Suprapubic skin (tissue), 4 donors: ENCODE data around the gene HSPA1L. TPM values are rescaled to one million over a fixed set of nuclear protein-coding genes. Genes with fewer than 3 reads are reported as not detected.
A peak's percentile ranks its signal among the peaks of the same experiment; 100 is the strongest.

Source experiments
- DNase-seq, 2 donors: peaks; one replicate each; pipeline ENCODE4 v3.0.0-alpha.2; 2019; ENCODE audit warnings: low spot score in 2 of 2
- H3K27ac ChIP-seq: fragments of 200-600 bp; sonication (generic); one replicate; pipeline ENCODE4 v1.5.1; 2019
- H3K27me3 ChIP-seq: fragments of 200-600 bp; sonication (generic); one replicate; pipeline ENCODE4 v1.5.1; 2019
- H3K36me3 ChIP-seq: fragments of 200-600 bp; sonication (generic); one replicate; pipeline ENCODE4 v1.5.1; 2019
- H3K4me1 ChIP-seq: fragments of 200-600 bp; sonication (generic); one replicate; pipeline ENCODE4 v1.5.1; 2019
- H3K4me3 ChIP-seq: fragments of 200-600 bp; sonication (generic); one replicate; pipeline ENCODE4 v1.5.1; 2019; ENCODE audit warnings: mild to moderate bottlenecking
- H3K9me3 ChIP-seq: fragments of 200-600 bp; sonication (generic); one replicate; pipeline ENCODE4 v1.5.1; 2019
- EP300 ChIP-seq: sonication (generic); formaldehyde crosslinking; IDR thresholded peaks from one replicate; pipeline ENCODE4 v1.6.1; 2017; ENCODE audit warnings: antibody characterized with exemption
- POLR2A ChIP-seq, 2 donors: fragments of 450-650 bp; IDR thresholded peaks; one replicate each; pipeline ENCODE4 v1.6.1; 2017; ENCODE audit warnings: antibody characterized with exemption in 2 of 2, mild to moderate bottlenecking in 2 of 2, moderate library complexity in 2 of 2
- POLR2AphosphoS5 ChIP-seq, 3 donors: sonication (generic); formaldehyde crosslinking; IDR thresholded peaks; one replicate each; pipeline ENCODE4 v1.6.1; 2017; ENCODE audit warnings: antibody characterized with exemption in 3 of 3
- WGBS: methylation state at CpG from one replicate; pipeline ENCODE4 v1.1.5; 2018; 5-methylcytosine and 5-hydroxymethylcytosine counted together
- total RNA-seq, 4 donors: library from RNA; depleted of rRNA; stranded (reverse); fragments of >200 nt; gene quantifications; one replicate each; pipeline ENCODE4 v1.1.0, GENCODE V29; 2016
- TF ChIP-seq, protein P1 (sequence below), 2 donors: fragments of 200-600 bp in 1 of 2; fragments of 450-650 bp in 1 of 2; sonication (generic) in 1 of 2; IDR thresholded peaks; one replicate each; pipeline ENCODE4 v1.5.1; 2016 to 2019; ENCODE audit warnings: antibody characterized with exemption in 2 of 2, mild to moderate bottlenecking in 1 of 2, moderate library complexity in 1 of 2

The HSPA1L gene
- total RNA-seq, 4 donors from 2014 or later: 0.83 to 3.1 (median 1.8) TPM

DNA sequence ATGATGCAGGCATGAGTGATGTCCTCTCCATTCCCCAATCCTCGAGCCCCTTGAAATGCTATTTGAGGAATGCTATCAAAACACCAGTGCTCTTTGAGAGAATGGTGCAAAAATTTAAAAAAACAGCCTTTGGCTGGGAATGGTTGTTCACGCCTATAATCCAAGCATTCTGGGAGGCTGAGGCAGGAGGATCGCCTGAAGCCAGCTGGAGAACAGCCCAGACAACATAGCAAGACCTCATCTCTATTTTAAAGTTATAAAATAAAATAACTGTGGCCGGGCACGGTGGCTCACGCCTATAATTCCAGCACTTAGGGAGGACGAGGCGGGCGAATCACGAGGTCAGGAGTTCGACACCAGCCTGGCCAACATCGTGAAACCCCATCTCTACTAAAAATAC is 15.3 kb downstream of the HSPA1L start:
- no peak overlapping the region for H3K4me3 ChIP-seq
- peaks cover 21% of the 10 kb centered on the region for H3K4me1 ChIP-seq
- no peaks in the 10 kb centered on the region for H3K27me3 ChIP-seq
- H3K9me3 ChIP-seq: no peaks in the 10 kb centered on the region
- no peak overlapping the region for H3K27ac ChIP-seq
- peaks cover 5% of the 10 kb centered on the region for H3K36me3 ChIP-seq
- TF ChIP-seq POLR2AphosphoS5 (IDR thresholded peaks at IDR 0.05): no peak
- TF ChIP-seq, protein P1, sequence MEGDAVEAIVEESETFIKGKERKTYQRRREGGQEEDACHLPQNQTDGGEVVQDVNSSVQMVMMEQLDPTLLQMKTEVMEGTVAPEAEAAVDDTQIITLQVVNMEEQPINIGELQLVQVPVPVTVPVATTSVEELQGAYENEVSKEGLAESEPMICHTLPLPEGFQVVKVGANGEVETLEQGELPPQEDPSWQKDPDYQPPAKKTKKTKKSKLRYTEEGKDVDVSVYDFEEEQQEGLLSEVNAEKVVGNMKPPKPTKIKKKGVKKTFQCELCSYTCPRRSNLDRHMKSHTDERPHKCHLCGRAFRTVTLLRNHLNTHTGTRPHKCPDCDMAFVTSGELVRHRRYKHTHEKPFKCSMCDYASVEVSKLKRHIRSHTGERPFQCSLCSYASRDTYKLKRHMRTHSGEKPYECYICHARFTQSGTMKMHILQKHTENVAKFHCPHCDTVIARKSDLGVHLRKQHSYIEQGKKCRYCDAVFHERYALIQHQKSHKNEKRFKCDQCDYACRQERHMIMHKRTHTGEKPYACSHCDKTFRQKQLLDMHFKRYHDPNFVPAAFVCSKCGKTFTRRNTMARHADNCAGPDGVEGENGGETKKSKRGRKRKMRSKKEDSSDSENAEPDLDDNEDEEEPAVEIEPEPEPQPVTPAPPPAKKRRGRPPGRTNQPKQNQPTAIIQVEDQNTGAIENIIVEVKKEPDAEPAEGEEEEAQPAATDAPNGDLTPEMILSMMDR (IDR thresholded peaks at IDR 0.05): no peak
- no peak for TF ChIP-seq POLR2A (IDR thresholded peaks at IDR 0.05)
- TF ChIP-seq EP300: no peak
- DNase-seq: no peak
- 78% methylated on average over 12 of the region's 12 CpGs for WGBS

DNA sequence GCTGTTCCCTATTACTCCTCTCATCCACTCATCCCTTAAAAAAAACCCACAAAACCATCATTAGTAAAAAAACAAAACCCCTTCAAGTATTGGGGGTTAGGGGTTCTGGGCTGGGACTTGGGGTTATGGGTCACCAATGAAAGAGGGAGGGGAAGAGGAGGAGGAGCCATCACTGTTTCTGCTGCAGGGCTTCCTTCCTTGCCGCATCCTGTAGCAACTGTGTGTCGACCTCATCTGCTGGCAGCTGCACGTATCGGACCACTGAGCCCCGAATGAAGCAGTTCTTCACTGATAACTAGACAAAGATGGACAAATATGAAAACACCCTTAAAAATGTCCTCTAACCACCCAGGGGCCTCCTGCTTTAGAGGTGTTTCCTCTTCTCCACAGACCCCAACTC is 17.5 kb downstream of the HSPA1L start:
- no peaks in the 10 kb centered on the region for H3K27me3 ChIP-seq
- 46% methylated on average over 5 of the region's 5 CpGs for WGBS
- TF ChIP-seq, protein P1 (IDR thresholded peaks at IDR 0.05): no peak
- no peak for TF ChIP-seq POLR2A (IDR thresholded peaks at IDR 0.05)
- no peak for TF ChIP-seq POLR2AphosphoS5 (IDR thresholded peaks at IDR 0.05)
- TF ChIP-seq EP300: no peak
- H3K36me3 ChIP-seq: peaks cover 5% of the 10 kb centered on the region
- H3K27ac ChIP-seq: no peak overlapping the region
- peaks cover 36% of the 10 kb centered on the region for H3K4me1 ChIP-seq
- no peaks in the 10 kb centered on the region for H3K9me3 ChIP-seq
- no peak for DNase-seq
- H3K4me3 ChIP-seq: no peak overlapping the region

DNA sequence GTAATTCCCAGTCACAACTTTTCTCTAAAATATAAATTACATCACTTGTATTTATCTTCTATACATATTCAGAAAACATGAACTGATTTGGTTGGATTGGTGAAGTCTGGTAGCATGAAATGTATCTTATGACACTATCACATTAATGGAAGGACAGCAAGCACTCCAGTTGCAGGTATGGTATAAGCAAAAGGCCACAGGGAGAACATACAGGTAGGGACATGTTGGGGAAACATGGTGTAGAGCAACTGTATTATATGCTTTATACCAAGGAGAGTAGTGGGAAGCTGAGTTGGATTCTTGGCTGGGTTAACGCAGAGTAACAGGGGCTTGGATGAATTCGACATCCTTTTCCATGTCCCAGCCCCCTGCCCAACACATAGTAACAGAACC is 18.1 kb downstream of the HSPA1L start:
- WGBS: 64% methylated on average over 2 of the region's 2 CpGs
- Histone ChIP-seq H3K4me1 (peaks cover 36% of the 10 kb centered on the region), H3K27ac (no peak overlapping the region)

DNA sequence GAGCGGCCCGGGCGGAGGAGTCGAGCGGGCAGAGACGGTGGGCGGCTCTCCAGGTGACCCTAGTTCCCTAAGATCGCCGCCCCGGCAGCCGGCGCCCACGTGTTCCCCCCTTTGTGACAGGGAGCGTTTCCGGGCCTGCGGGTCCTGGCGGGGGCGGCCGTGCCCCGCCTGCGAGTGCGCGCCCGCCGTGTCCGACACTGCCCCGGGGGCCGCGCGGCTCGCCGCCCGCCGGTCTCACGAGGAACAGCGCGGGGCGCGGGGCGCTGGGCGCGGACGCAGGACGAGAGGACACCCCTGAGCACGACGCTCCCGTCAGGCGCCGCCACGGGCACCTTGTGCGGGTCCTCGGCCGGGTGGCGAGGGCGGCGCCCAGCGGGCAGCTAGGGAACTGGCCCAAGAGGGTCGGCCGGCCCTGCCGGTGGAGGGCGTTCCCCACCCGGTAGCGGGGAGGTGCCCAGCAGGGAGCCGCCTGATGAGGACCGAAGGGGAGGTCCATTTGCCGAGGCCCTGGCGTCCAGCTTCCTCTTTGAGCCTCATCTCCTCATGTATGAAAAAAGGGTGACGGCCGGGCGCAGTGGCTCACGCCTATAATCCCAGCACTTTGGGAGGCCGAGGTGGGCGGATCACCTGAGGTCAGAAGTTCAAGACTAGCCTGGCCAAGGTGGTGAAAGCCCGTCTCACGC is 19.3 kb downstream of the HSPA1L start, which contains the start of gene VARS1:
TSS of gene VARS1 (minus strand) at position 137 of the 683 bp plus-strand sequence. CDS start 535 bp downstream, outside the sequence.
- Histone ChIP-seq H3K4me3 (peak within 1 kb of the TSS; percentile 70), H3K27ac (peak within 1 kb of the TSS; percentile 97), H3K9me3 (no peaks in the 10 kb centered on the region), H3K4me1 (peaks cover 43% of the 10 kb centered on the region), H3K36me3 (peaks cover 21% of the 10 kb centered on the region), H3K27me3 (no peaks in the 10 kb centered on the region)
- 0% methylated on average over 24 of the region's 75 CpGs for WGBS
- peak; percentile 95 to 97 for DNase-seq
- TF ChIP-seq POLR2A (IDR thresholded peaks at IDR 0.05) (peak in 1 of 2 donors; percentile 23), EP300 (no peak), POLR2AphosphoS5 (IDR thresholded peaks at IDR 0.05) (peak in 1 of 3 donors; percentile 17)
- TF ChIP-seq, protein P1 (IDR thresholded peaks at IDR 0.05): peak; percentile 72 to 91

More for the DNA sequence above, 18.1 kb downstream of the HSPA1L start:
- no peak for DNase-seq
- Histone ChIP-seq H3K9me3 (no peaks in the 10 kb centered on the region), H3K27me3 (no peaks in the 10 kb centered on the region), H3K36me3 (peaks cover 9% of the 10 kb centered on the region), H3K4me3 (no peak overlapping the region)
- TF ChIP-seq EP300: no peak
- TF ChIP-seq POLR2AphosphoS5 (IDR thresholded peaks at IDR 0.05): no peak

DNA sequence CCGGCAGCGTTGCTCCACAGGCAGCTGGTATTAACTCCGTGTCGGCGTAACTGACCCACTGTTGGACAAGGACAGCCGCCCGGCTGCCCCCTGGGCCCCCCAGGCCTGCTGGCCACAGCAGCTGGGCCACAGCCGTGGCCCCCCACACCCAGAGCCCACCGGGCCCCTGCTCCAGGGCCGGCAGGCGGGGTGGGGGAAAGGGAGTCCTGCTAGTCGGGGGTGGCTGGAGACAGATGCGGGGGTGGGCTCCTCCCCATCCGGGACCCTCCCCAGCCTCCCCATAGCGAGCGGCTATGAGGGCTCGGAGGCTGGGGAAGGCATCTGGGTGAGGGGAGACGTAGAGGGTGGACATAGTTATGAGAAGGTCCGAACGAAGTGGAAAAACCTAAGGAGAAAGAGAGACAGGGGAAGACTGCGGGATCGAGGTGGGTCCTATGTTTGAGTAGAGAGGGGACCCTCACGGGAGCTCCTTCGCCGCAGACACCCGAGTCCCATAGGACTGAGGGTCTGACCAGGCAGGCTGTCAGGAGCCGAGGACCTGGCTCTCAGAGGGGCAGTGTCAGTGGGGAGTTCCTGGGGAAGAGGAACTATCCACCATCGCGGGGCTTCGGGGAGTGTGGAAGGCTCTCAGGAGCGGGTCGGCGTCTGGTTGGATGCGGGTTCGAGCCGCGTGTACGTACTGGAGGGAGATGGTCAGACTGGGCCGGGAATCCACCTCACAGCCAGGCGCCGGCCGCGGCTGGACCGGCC is 20.0 kb downstream of the HSPA1L start:
- Histone ChIP-seq H3K9me3 (no peaks in the 10 kb centered on the region), H3K27me3 (no peaks in the 10 kb centered on the region), H3K36me3 (peaks cover 24% of the 10 kb centered on the region), H3K27ac (peak overlapping the region; percentile 97), H3K4me3 (peak overlapping the region; percentile 70), H3K4me1 (peaks cover 43% of the 10 kb centered on the region)
- WGBS: under 1% methylated on average over 36 of the region's 44 CpGs
- TF ChIP-seq, protein P1 (IDR thresholded peaks at IDR 0.05): no peak
- TF ChIP-seq POLR2AphosphoS5 (IDR thresholded peaks at IDR 0.05) (no peak), POLR2A (IDR thresholded peaks at IDR 0.05) (no peak), EP300 (no peak)
- DNase-seq: no peak
